ENCODE measurements around the gene GGA2.

DNA sequence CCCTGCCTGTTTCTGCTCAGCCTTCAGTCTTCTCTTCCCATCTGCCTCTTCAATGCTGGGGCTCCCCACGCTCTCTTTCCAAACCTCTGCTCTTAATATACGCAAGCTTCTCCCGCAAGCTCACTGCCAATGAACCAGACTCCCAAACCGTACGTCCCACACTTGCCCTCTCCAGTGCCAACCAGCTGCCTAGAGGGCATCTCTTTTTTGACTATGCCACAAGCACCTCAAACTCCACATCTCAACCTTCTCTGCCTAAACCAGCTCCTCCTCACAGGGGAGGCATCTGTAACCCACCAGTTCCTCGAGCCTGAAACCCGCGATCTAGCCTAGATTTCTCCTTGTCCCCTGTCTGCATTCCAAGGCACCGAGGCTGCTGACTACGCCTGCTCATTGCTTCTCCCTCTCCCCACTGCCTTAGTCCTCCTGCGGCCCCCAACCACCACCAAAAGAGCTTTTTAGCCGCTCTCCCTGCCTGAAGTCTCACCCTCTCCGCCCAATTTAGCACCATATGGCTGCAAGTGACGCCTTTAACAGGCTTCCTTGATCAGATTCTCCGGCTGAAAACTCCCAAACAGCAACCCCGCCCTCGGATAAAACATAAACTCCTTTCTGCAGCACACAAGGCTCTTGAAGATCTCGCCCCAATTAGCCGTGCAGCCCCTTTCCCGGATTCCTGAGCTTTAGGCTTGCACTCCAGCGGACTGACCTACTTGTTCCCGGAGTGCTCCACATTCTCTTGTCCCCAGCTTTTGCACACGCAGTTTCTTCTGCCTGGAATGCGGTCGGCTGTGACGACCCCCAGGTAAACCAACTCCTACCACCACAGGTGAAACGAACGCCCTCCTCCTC, 1.5 kb downstream of the GGA2 start:
- TF ChIP-seq, protein P1, sequence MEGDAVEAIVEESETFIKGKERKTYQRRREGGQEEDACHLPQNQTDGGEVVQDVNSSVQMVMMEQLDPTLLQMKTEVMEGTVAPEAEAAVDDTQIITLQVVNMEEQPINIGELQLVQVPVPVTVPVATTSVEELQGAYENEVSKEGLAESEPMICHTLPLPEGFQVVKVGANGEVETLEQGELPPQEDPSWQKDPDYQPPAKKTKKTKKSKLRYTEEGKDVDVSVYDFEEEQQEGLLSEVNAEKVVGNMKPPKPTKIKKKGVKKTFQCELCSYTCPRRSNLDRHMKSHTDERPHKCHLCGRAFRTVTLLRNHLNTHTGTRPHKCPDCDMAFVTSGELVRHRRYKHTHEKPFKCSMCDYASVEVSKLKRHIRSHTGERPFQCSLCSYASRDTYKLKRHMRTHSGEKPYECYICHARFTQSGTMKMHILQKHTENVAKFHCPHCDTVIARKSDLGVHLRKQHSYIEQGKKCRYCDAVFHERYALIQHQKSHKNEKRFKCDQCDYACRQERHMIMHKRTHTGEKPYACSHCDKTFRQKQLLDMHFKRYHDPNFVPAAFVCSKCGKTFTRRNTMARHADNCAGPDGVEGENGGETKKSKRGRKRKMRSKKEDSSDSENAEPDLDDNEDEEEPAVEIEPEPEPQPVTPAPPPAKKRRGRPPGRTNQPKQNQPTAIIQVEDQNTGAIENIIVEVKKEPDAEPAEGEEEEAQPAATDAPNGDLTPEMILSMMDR (IDR thresholded peaks at IDR 0.05): no peak
- TF ChIP-seq EP300 (IDR thresholded peaks at IDR 0.05): no peak
